ENCODE results near the gene RNF222. TPM values are rescaled to one million over a fixed set of nuclear protein-coding genes. Genes with fewer than 3 reads are reported as not detected.

The RNF222 gene
- total and polyA plus RNA-seq, 5 donors from 2014 or later, result 0.19 to 0.81 (median 0.27) TPM; not detected in 2

- Histone ChIP-seq H3K36me3 (ENCODE audit: control insufficient read depth, insufficient read depth, low read length) (no peaks in the 10 kb centered on the region), H3K9me3 (ENCODE audit: control insufficient read depth in 2 of 2, low read length in 2 of 2) (no peaks in the 10 kb centered on the region), H3K4me1 (ENCODE audit: control insufficient read depth, insufficient read depth, low read length, poor library complexity, severe bottlenecking) (peaks cover 38% of the 10 kb centered on the region), H3K27ac (ENCODE audit: insufficient read depth, low read length, poor library complexity, severe bottlenecking) (peak overlapping the region; percentile 100), H3K27me3 (ENCODE audit: control insufficient read depth, insufficient read depth, low read length) (no peaks in the 10 kb centered on the region), H3K4me3 (ENCODE audit: low read depth, low read length) (peak overlapping the region; percentile 98)
- peaks cover 10% of the 10 kb centered on the region for H3K36me3 Mint-ChIP-seq
- H3K4me1 Mint-ChIP-seq, result peaks cover 29 to 60% (median 45%) of the 10 kb centered on the region in 4 donors
- peak overlapping the region; percentile 96 to 100 (median 98) for H3K4me3 Mint-ChIP-seq
- H3K27ac Mint-ChIP-seq, result peak overlapping the region; percentile 89 to 99 (median 98)
- no peaks in the 10 kb centered on the region for H3K9me3 Mint-ChIP-seq
- DNase-seq (no peak), ATAC-seq (ENCODE audit: low read depth in 2 of 2) (no peak)
- H3K27me3 Mint-ChIP-seq, result peaks cover 5% of the 10 kb centered on the region
These were observed 39.2 kb upstream of the RNF222 start for GRCh38 chr17:8436844-8437171.

GRCh38 chr17:8436169-8436843 is 38.7 kb upstream of the RNF222 start:
- H3K36me3 ChIP-seq (ENCODE audit: control insufficient read depth, insufficient read depth, low read length), result no peaks in the 10 kb centered on the region
- peaks cover 10% of the 10 kb centered on the region for H3K36me3 Mint-ChIP-seq
- H3K9me3 Mint-ChIP-seq, result no peaks in the 10 kb centered on the region
- H3K4me1 Mint-ChIP-seq, result peaks cover 25 to 55% (median 39%) of the 10 kb centered on the region in 4 donors
- H3K4me3 Mint-ChIP-seq, result peak overlapping the region; percentile 96 to 100 (median 98)
- H3K4me3 ChIP-seq (ENCODE audit: low read depth, low read length), result peak overlapping the region; percentile 98
- H3K27me3 Mint-ChIP-seq, result peaks cover 5% of the 10 kb centered on the region
- H3K27me3 ChIP-seq (ENCODE audit: control insufficient read depth, insufficient read depth, low read length), result no peaks in the 10 kb centered on the region
- ATAC-seq (ENCODE audit: low read depth in 2 of 2) (peak; percentile 50 to 53), DNase-seq (peak; percentile 55 to 77 (median 68))
- H3K27ac Mint-ChIP-seq, result peak overlapping the region; percentile 89 to 99 (median 98)
- peak overlapping the region; percentile 100 for H3K27ac ChIP-seq (ENCODE audit: insufficient read depth, low read length, poor library complexity, severe bottlenecking)
- no peaks in the 10 kb centered on the region for H3K9me3 ChIP-seq (ENCODE audit: control insufficient read depth in 2 of 2, low read length in 2 of 2)
- peaks cover 35% of the 10 kb centered on the region for H3K4me1 ChIP-seq (ENCODE audit: control insufficient read depth, insufficient read depth, low read length, poor library complexity, severe bottlenecking)

- Mint-ChIP-seq H3K27me3 (peaks cover 5% of the 10 kb centered on the region), H3K9me3 (no peaks in the 10 kb centered on the region), H3K4me3 (peak within 1 kb of the TSS; percentile 96 to 100 (median 98)), H3K36me3 (peaks cover 6% of the 10 kb centered on the region), H3K27ac (peak within 1 kb of the TSS; percentile 89 to 99 (median 98)), H3K4me1 (peaks cover 18 to 47% (median 32%) of the 10 kb centered on the region in 4 donors)
- Histone ChIP-seq H3K9me3 (ENCODE audit: control insufficient read depth in 2 of 2, low read length in 2 of 2) (no peaks in the 10 kb centered on the region), H3K27me3 (ENCODE audit: control insufficient read depth, insufficient read depth, low read length) (no peaks in the 10 kb centered on the region), H3K4me1 (ENCODE audit: control insufficient read depth, insufficient read depth, low read length, poor library complexity, severe bottlenecking) (peaks cover 29% of the 10 kb centered on the region), H3K4me3 (ENCODE audit: low read depth, low read length) (peak within 1 kb of the TSS; percentile 98), H3K36me3 (ENCODE audit: control insufficient read depth, insufficient read depth, low read length) (no peaks in the 10 kb centered on the region), H3K27ac (ENCODE audit: insufficient read depth, low read length, poor library complexity, severe bottlenecking) (peak within 1 kb of the TSS; percentile 100)
- DNase-seq, result peak; percentile 98 to 99 (median 99)
- peak; percentile 96 to 97 for ATAC-seq (ENCODE audit: low read depth in 2 of 2)
These were observed 37.9 kb upstream of the RNF222 start, which contains the start of gene NDEL1 for GRCh38 chr17:8435245-8436168. NDEL1 (plus strand) TSS chr17:8435884; CDS start chr17:8444272, 8,388 bp downstream.

GRCh38 chr17:8430966-8431365 is 33.3 kb upstream of the RNF222 start:
- H3K9me3 Mint-ChIP-seq, result no peaks in the 10 kb centered on the region

GRCh38 chr17:8426802-8427201 is 29.2 kb upstream of the RNF222 start:
- H3K4me3 Mint-ChIP-seq, result no peak overlapping the region
- no peak for ATAC-seq (ENCODE audit: low read depth in 2 of 2)

More at GRCh38 chr17:8430966-8431365, 33.3 kb upstream of the RNF222 start:
- H3K4me3 ChIP-seq (ENCODE audit: low read depth, low read length), result no peak overlapping the region
- ATAC-seq (ENCODE audit: low read depth in 2 of 2), result no peak
- peaks cover 11% of the 10 kb centered on the region for H3K27me3 Mint-ChIP-seq
- H3K27ac ChIP-seq (ENCODE audit: insufficient read depth, low read length, poor library complexity, severe bottlenecking), result no peak overlapping the region
- no peak for DNase-seq
- no peaks in the 10 kb centered on the region for H3K9me3 ChIP-seq (ENCODE audit: control insufficient read depth in 2 of 2, low read length in 2 of 2)
- H3K36me3 ChIP-seq (ENCODE audit: control insufficient read depth, insufficient read depth, low read length), result no peaks in the 10 kb centered on the region
- no peak overlapping the region for H3K27ac Mint-ChIP-seq
- no peaks in the 10 kb centered on the region for H3K36me3 Mint-ChIP-seq
- no peaks in the 10 kb centered on the region for H3K27me3 ChIP-seq (ENCODE audit: control insufficient read depth, insufficient read depth, low read length)
- H3K4me3 Mint-ChIP-seq, result no peak overlapping the region
- H3K4me1 ChIP-seq (ENCODE audit: control insufficient read depth, insufficient read depth, low read length, poor library complexity, severe bottlenecking), result peaks cover 6% of the 10 kb centered on the region
- peaks cover 3 to 8% (median 7%) of the 10 kb centered on the region in 4 donors for H3K4me1 Mint-ChIP-seq

GRCh38 chr17:8426094-8426720 is 28.6 kb upstream of the RNF222 start:
- Mint-ChIP-seq H3K9me3 (peaks cover 0 to 2% (median 0%) of the 10 kb centered on the region in 7 donors), H3K4me1 (no peaks in the 10 kb centered on the region), H3K27ac (peak overlapping the region in 1 of 3 donors; percentile 66), H3K4me3 (no peak overlapping the region), H3K27me3 (peaks cover 31% of the 10 kb centered on the region), H3K36me3 (no peaks in the 10 kb centered on the region)
- ATAC-seq (ENCODE audit: low read depth in 2 of 2), result no peak
- Histone ChIP-seq H3K4me3 (ENCODE audit: low read depth, low read length) (no peak overlapping the region), H3K9me3 (ENCODE audit: control insufficient read depth in 2 of 2, low read length in 2 of 2) (no peaks in the 10 kb centered on the region), H3K36me3 (ENCODE audit: control insufficient read depth, insufficient read depth, low read length) (no peaks in the 10 kb centered on the region), H3K27me3 (ENCODE audit: control insufficient read depth, insufficient read depth, low read length) (peaks cover 5% of the 10 kb centered on the region), H3K27ac (ENCODE audit: insufficient read depth, low read length, poor library complexity, severe bottlenecking) (no peak overlapping the region), H3K4me1 (ENCODE audit: control insufficient read depth, insufficient read depth, low read length, poor library complexity, severe bottlenecking) (no peaks in the 10 kb centered on the region)
- no peak for DNase-seq

More at GRCh38 chr17:8426802-8427201, 29.2 kb upstream of the RNF222 start:
- Histone ChIP-seq H3K9me3 (ENCODE audit: control insufficient read depth in 2 of 2, low read length in 2 of 2) (no peaks in the 10 kb centered on the region), H3K4me3 (ENCODE audit: low read depth, low read length) (no peak overlapping the region), H3K27me3 (ENCODE audit: control insufficient read depth, insufficient read depth, low read length) (peaks cover 5% of the 10 kb centered on the region), H3K4me1 (ENCODE audit: control insufficient read depth, insufficient read depth, low read length, poor library complexity, severe bottlenecking) (no peaks in the 10 kb centered on the region), H3K36me3 (ENCODE audit: control insufficient read depth, insufficient read depth, low read length) (no peaks in the 10 kb centered on the region), H3K27ac (ENCODE audit: insufficient read depth, low read length, poor library complexity, severe bottlenecking) (no peak overlapping the region)
- Mint-ChIP-seq H3K27me3 (peaks cover 29% of the 10 kb centered on the region), H3K4me1 (no peaks in the 10 kb centered on the region), H3K36me3 (no peaks in the 10 kb centered on the region), H3K27ac (peak overlapping the region in 1 of 3 donors; percentile 66), H3K9me3 (peaks cover 0 to 2% (median 0%) of the 10 kb centered on the region in 7 donors)
- DNase-seq, result no peak

GRCh38 chr17:8421571-8421970 is 23.9 kb upstream of the RNF222 start:
- no peaks in the 10 kb centered on the region for H3K4me1 ChIP-seq (ENCODE audit: control insufficient read depth, insufficient read depth, low read length, poor library complexity, severe bottlenecking)
- no peak overlapping the region for H3K4me3 ChIP-seq (ENCODE audit: low read depth, low read length)
- peaks cover 26% of the 10 kb centered on the region for H3K27me3 ChIP-seq (ENCODE audit: control insufficient read depth, insufficient read depth, low read length)
- H3K9me3 ChIP-seq (ENCODE audit: control insufficient read depth in 2 of 2, low read length in 2 of 2), result no peaks in the 10 kb centered on the region
- Mint-ChIP-seq H3K27me3 (peaks cover 59% of the 10 kb centered on the region), H3K4me1 (no peaks in the 10 kb centered on the region), H3K27ac (no peak overlapping the region), H3K36me3 (no peaks in the 10 kb centered on the region), H3K9me3 (peaks cover 0 to 3% (median 0%) of the 10 kb centered on the region in 7 donors), H3K4me3 (no peak overlapping the region)
- H3K27ac ChIP-seq (ENCODE audit: insufficient read depth, low read length, poor library complexity, severe bottlenecking), result no peak overlapping the region
- no peaks in the 10 kb centered on the region for H3K36me3 ChIP-seq (ENCODE audit: control insufficient read depth, insufficient read depth, low read length)
- ATAC-seq (ENCODE audit: low read depth in 2 of 2) (no peak), DNase-seq (no peak)

Measured in CD4-positive, CD25-positive, alpha-beta regulatory T cell (primary cell).